GM19468 (cell line): ENCODE data around the gene PIP4K2C.
"Not testable (repeated sequence)": the region's sequence is repeated elsewhere in the genome, so short reads cannot be mapped to it uniquely, and the experiment has no call there.

Experiments used
- ATAC-seq: cut with Tn5 transposase; IDR thresholded peaks from one replicate; pipeline ENCODE4 v1.9.1; 2021; ENCODE audit warnings: mild to moderate bottlenecking, moderate library complexity, moderate number of reproducible peaks; ENCODE audit not compliant: unreplicated experiment; ENCODE audit errors: extremely low read depth

The PIP4K2C gene

DNA sequence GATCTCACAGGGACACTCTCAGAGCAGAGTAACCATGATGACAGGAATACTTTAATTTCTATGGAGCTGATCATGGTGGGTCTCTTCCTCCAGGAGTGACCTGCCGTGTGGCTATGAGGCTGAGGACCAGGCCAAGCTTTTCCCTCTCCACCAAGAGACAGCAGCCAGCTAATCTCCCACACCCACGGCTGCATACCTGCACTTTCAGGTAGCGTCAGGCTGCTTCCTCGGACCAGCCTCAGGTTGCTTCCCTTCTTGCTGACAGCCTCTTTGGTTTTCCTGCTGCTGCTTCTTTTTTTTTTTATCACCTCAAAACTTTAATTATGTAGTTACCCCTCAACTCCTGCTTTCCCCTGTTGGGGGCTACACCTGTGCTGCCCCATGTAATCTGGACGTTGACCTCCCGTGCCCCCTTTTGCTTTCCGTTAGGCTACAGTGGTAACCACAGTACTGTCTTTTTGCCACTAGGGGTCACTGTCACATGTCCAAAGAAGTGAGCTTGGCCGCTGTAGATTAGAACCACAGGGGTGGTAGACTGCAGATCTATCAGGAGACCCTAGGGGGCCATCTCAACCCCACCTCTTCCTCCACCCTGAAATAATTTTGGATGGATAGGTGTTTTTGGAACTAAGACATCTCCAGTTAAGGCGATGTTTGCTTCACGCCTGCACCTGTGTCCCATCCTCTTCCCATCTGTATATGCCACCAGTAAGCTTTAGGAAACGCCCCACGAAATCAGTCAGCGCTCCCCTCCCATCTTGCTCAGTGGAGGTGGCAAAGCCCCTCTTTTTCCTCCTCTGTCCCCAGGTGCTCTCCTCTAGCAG is 7.8 kb upstream of the PIP4K2C start:
- ATAC-seq: peak; percentile 80

DNA sequence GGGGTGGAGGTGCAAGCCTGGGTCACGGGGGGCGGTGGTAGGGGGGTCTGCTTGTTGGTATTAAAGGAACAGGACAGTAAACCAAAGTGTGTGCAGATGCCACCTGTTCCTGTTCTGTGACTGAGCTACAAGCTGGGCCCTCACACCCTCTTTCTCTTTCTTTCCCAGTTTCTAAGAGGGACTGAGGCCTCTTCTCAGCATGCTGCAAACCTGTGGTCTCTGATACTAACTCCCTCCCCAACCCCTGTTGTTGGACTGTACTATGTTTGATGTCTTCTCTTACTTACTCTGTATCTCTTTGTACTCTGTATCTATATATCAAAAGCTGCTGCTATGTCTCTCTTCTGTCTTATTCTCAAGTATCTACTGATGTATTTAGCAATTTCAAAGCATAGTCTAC is 6.9 kb upstream of the PIP4K2C start:
- no peak for ATAC-seq

DNA sequence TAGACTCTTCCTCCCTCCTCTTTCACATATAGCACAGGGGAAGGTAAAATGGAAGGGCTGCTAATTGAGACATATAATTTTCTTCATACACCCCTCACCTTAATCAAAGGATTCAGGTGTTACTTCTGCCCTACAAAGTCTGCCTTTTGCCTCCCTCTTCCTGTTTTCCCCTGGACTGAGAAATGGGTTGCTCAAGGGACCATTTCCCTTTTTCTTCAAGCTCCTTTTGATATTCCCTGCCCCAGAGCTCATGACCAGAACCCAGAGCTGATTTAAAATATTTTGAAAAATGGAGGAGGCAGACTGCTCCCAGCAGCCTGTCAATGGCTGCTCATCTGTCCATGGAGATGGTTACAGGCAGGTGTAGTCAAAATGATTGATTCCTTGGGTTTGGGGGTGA is 6.3 kb upstream of the PIP4K2C start:
- no peak for ATAC-seq

DNA sequence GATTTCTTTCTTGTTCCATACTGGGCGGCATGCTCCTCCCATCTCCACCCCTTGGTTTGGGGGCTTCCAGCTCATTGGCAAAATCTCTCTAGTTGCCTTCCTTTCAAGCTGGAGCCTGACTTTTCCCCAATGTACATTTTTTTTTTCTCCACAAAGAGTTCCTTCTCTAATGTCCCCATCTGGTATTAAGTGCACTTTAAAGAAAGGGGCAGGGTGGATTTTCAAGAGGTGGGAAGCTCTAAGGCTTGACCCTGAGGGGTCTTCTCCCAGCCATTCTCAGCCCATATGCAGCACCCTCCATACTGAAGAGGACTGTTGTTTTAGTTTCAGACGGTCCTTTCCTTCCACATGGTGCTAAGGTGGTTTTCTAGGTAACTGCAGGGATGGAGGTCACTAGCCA is 5.8 kb upstream of the PIP4K2C start:
- ATAC-seq: no peak

DNA sequence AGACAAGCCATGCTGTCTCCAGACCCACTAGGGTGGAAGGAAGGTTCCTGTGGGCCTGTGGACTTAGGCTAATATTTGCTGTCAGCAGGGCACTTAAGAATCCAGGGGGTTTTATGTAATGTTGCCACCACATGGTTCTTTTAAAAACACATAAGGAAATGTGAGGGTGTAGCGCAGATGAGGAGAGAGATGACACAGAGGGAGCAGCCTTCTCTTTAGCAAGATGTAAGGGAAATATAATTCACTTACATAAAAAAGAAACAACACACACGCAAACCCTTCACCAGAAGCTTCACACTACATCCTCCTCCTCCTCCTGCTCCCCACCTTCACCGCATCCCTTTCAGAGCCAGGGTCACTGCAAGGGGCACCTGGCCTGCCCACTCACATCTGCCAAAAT is 4.9 kb upstream of the PIP4K2C start:
- no peak for ATAC-seq

DNA sequence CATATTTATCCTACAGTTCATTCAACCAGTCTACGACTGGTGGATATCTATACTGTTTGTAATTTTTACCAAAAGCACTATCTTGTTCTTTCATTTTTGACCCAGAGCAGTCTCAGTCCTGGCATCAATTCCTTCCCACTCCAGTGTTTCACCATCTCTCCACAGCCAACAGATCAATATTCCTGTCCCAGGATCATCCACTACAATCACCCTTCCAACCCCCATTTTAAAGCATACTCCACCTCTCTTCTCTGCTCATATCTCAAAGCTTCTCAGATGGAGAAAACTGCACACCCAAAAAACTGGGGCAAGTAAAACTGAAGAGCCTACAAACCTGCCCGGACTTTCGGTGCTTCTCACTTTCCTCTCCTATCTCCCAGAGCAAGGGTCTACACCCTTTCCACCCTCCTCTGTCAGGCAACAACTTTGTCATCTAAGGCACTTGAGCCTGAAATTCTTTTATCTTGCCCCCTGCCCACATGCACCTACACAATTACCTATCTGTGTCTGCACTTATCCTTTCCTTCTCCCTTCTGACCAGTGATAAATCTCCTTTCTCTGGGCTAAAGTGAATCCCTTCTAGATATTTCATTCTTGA is 4.1 kb upstream of the PIP4K2C start:
- no peak for ATAC-seq

DNA sequence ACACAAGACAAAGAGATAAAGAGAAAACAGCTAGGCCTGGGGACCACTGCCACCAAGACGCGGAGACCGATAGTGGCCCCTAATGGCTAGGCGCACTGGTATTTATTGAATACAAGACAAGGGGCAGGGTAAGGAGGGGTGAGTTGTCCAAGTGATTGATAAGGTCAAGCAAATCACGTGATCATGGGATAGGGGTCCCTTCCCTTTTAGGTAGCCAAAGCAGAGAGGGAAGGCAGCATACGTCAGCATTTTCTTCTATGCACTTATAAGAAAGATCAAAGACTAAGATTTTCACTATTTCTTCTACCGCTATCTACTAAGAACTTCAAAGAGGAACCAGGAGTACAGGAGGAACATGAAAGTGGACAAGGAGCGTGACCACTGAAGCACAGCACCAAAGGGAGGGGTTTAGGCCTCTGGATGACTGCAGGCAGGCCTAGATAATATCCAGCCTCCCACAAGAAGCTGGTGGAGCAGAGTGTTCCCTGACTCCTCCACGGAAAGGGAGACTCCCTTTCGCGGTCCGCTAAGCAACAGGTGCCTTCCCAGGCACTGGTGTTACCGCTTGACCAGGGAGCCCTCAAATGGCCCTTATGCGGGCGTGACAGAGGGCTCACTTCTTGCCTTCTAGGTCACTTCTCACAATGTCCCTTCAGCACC is 1.9 kb upstream of the PIP4K2C start:
- not testable (repeated sequence) for ATAC-seq

DNA sequence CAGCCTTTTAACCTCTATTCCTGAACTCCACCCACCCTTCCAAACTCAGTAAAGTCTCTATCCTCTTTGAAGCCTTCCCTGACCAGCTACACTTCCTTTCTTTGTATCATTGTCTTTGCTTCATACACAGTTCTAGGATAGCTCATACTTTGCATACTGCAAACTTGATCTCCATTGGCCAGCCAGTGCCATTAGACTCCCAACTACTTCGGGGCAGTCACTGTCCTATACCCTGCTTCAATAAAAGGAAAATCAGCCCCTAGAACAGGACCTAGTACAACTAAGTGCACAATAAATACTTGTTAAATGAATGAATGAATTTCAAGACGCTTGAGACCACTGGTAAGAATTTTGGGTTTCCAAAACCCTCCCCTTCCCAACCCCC is 521 bp upstream of the PIP4K2C start:
- no peak for ATAC-seq

DNA sequence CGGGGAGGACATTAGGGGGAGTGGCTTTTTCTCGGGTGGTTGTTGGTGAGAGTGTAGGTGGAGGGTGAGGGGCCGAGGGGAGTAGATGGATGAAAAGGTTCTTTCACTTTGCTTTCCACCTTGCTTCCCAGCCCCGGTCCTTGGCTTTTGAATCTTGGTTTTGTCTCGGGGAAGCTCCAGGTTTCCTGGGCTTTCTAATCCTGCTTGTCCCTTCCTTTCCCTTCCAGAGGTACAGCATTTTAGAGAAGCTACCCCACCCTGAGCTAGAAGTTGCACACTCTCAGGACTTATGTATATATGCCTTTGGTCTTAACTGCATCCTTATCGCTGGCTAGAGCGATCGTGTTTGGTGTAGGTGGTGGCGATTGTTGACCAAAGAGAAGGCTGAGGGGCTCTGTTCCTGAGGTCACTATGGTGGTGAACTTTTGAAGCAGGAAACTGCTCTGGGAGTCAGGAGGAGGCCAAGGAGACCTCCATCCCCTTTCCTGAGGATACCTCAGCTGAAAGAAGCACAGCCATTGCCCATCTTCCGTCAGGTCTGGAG is 862 bp downstream of the PIP4K2C start:
- no peak for ATAC-seq

DNA sequence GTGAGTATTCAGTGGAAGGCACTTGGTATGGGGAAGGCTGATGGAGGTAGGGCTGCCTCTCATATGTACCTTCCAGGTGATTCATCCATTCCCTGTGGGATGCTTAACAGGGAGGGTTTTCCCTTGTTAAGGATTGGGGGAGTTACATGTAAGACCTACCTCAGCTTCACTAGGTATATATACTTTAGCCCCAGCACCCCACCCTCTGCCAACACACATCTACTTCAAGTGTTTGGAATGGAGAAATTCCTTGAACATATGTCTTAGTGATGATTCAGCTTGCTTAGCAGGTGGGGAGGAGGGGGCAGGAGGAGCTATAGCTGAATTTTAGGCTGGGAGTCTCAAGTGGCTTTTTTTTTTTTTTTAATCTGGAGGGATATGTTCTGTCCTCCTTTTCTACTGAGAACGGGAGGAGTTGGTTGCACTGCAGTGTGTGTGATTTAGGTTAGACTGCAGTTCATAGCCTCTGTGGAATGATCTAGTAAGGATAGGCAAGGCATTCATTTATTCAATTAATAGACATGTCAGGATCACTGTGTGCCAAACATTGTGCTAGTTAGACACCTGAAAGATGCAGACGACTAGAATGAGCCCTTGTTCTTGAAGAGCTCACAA is 1.7 kb downstream of the PIP4K2C start:
- no peak for ATAC-seq

DNA sequence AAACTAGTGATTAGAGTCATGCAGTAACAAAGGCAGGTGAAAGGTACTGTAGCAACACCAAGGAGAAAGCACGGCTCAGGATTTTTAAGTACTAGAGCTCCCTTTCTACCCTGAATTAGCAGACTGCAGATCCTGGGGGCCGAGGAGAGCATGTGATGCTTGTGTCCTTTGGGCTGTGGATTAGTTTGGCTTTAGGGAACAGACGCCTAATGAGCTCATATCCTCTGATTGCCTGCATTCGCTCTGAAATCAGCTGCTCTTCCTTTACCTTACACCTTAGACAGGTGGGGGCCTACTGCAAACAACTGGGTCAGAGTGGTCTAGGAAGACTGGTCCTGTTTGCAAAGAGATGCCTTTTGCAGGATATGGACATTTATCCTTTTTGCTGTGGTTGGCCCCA is 2.2 kb downstream of the PIP4K2C start:
- ATAC-seq: no peak

DNA sequence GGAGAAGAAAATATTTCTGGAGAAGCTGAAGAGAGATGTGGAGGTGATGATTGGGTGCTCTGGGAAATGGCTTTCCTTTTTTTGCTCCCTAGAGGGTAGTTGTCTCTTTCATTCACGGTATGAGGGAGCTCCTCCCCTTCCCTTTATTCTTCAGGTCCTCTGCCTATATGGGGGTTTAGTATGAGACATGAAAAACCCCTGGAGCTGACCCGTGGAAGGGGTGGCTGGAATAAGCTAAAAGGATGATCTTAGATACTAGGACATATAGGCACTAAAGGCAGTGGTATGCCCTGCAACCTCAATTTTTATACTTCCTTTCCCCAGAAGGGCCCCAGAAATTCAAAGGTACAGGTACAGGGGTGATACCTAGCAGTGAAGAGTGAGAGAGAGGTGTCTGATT is 9.4 kb downstream of the PIP4K2C start:
- ATAC-seq: no peak

DNA sequence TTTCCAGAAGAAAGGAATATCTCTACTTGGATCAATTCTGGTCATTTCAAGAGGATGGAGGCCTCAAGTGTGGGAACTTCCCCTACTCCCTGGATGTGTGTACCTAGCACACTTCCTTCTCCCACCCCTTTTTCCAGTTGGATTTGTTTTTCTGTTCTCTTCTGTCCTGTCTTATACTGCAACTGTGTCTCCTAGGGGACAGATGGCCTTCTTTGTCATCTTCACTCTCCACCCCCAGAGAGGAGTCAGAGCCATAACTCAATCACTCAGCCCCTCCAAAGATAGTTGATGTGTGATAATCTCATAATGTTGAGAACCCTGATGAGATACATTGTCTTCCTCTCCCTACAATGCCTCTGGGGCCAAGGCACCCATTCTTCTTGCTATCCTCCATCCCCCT is 11.6 kb downstream of the PIP4K2C start:
- no peak for ATAC-seq

DNA sequence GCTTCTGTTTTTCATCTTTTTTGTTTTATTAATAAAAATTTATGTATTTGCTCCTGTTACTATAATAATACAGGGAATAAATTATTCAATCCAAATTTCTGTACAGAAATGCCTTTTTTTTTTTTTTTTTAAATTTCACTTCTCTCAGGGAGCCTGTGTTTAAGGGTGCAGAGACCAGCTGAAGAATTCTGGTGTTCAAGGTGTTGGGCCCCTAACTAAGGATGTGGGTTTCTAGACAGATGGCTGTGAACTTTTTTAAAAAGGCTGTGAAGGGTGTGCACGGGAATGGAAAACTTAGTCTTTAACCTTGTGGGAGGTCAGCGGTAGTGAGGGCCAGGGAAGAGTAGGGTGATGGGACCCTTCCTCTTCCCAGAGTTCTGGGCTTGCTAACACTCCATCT is 12.3 kb downstream of the PIP4K2C start:
- no peak for ATAC-seq

DNA sequence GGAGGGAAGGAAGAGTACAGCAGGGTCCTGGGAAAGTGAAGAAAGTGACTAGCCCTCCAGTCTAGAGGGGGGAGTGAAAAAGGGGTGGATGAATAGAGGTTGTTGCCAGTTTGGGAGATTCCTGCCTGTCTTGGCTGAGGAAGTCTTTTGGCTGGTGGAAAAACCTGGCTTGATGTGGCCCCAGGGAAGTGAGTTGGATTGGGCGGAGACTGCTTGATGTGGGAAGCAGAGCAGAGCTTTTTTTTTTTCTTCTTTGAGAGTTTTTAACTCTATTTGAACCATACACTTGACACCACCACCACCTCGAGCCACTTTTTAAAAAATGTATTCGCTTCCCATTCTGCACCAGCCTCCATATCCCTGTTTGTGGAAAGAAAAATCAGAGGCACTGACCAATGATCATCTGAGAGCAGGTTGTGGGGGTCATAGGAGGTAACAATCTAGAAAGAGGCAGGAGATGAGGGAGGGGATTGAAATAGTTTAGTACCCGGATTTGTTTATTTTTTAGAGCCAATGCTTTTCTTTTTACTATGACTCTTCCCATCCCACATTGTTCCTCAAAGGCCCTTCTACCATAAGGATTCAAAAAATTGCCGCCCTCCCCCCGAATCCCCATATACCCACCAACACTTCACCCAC is 12.9 kb downstream of the PIP4K2C start:
- no peak for ATAC-seq

DNA sequence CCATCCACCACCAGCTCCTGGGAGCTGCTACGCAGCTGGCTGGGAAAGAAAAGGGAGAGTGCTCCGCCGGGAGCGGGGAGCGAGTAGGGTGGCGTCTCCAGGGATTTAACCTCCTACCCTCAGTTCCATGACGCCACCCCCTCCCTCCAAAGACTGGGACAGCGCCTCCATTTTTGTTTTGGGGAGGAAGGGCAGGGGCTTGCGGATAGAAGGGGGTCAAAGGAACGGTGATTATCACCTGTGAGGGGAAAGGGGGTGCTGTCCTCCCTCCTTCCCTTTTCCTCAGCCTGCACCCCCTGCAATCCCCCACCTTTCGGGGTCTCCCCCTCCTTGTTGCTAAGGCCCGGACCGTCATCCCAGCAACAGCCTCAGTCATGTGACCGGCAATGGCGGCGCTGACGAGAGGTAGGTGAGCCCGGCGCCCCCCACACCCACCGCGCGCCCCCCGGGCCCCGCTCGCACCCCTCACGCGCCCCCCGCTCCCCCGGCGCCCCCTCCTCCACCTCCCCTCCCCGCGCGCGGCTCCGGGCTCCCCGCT is 13.5 kb downstream of the PIP4K2C start, which contains the start of gene DTX3:
Gene DTX3, plus strand, starts transcription at position 371 of the 538 bp plus-strand sequence. CDS start 1,694 bp downstream, outside the sequence.
- ATAC-seq: no peak

DNA sequence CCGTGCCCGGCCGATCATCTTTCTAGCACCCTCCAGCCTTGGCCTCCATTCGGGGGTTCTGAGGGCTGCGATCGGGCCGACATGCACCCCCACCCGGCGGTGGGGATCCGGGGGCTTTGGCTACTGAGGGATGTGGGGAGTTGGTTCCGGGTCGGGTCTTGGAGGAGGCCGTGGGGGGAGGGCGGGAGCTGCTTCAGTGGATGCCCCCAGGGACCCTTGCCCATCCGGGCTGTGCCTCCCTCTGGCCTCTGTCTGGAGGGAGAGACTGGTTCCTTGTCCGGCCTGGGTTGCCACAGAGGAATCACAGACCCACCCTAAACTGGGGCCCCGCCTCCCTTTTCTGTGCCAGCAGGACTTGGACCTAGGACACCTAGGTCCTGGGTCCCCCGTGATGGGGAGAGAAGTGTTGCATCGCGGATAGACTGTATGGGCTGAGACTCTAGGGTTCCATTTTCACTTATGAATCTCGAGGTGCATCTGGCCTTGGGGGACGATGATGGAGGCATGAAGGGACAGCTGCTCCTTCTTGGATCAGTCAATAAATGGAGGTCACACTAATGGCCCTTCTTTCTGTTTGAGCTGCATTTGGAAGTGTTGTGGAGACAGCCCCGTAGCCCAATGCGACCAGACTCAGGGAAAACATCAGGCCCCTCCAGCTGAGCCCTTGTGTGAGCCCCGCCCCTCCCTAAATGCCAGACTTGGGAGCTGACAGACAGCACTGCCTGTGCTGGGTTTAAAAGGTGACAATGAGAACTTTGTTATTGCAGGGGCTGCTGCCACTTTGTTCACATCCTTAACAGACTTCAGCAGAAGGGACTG is 14.2 kb downstream of the PIP4K2C start:
- no peak for ATAC-seq

DNA sequence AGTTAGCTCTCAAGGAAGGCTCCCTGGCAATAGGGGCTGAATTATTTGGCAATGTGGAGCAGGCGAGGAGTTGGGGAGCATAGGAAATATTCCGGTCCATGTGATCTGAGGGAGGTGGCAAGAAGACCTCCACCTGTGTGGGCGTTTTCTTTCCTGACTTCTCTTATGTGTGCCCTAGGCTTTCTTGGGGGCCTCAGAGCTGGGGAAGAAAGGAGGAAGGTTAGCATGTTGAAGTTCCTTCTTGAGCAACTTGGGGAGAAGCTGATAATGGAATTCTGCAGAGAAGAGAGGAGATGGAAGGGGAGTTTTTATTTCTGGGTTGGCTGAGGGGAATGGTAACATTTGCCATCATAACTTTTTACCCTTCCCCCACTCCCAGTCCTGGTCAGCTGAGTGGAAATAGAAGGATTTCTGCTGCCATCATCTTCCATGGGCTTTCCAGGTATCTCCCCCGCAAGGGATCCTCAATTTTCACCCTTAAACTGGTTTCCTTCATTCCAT is 14.9 kb downstream of the PIP4K2C start:
- no peak for ATAC-seq

DNA sequence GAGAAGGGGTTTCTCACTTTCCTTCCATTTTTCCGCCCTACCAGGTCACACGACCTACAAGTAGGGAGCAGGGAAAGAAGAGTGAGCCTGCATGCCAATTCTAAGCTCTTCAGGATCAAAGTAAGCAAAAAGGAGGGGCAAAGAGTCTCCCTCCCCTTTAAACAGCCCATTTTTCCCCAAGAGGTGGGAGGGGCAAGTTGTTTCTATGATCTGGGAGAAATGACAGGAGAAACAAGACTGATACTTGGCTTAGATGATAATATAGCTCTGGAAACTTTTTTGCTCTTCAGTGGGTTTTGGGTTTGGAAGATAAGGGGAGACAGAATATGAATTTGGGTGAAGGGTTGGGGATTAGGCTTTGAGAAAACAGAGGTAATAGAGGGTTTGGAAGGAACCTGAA is 15.4 kb downstream of the PIP4K2C start:
- no peak for ATAC-seq
